Calu3 (cell line): ENCODE data around the gene MARK4. TPM values are rescaled to one million over a fixed set of nuclear protein-coding genes. Genes with fewer than 3 reads are reported as not detected.
"Not testable (repeated sequence)": the region's sequence is repeated elsewhere in the genome, so short reads cannot be mapped to it uniquely, and the experiment has no call there.

Experiments
- BruUV-seq: library from RNA; stranded (reverse); fragments of 400-500 nt; replicated peaks from 2 replicates; lab custom pipeline; 2021; lab: Mats Ljungman, UMichigan
- CTCF ChIA-PET: fragments of 300-600 bp; sonication (Branson Sonifier 250); formaldehyde crosslinking; loops from one replicate; lab custom pipeline; 2022; ENCODE audit warnings: antibody characterized with exemption; lab: Charles Lee
- DNase-seq: peaks from one replicate; pipeline ENCODE4 v3.0.0; 2022
- H3K27ac Mint-ChIP-seq: one replicate; pipeline ENCODE4 v1.8.0; 2022; ENCODE audit warnings: mixed read lengths; ENCODE audit not compliant: unreplicated experiment
- H3K27me3 Mint-ChIP-seq: one replicate; pipeline ENCODE4 v1.8.0; 2022; ENCODE audit warnings: mixed read lengths; ENCODE audit not compliant: unreplicated experiment
- H3K36me3 Mint-ChIP-seq: one replicate; pipeline ENCODE4 v1.8.0; 2022; ENCODE audit warnings: mild to moderate bottlenecking, moderate library complexity, mixed read lengths; ENCODE audit not compliant: insufficient read depth, unreplicated experiment
- H3K4me1 Mint-ChIP-seq: one replicate; pipeline ENCODE4 v1.8.0; 2022; ENCODE audit warnings: mild to moderate bottlenecking, low read depth, mixed read lengths; ENCODE audit not compliant: unreplicated experiment
- H3K4me3 Mint-ChIP-seq: one replicate; pipeline ENCODE4 v1.8.0; 2022; ENCODE audit warnings: mild to moderate bottlenecking, low read depth, moderate library complexity, mixed read lengths; ENCODE audit not compliant: unreplicated experiment
- H3K9me3 Mint-ChIP-seq: one replicate; pipeline ENCODE4 v1.8.0; 2022; ENCODE audit warnings: low read depth, mixed read lengths; ENCODE audit not compliant: unreplicated experiment
- CTCF ChIP-seq: fragments of 200-600 bp; IDR thresholded peaks from one replicate; pipeline ENCODE4 v1.8.0; 2022; ENCODE audit warnings: antibody characterized with exemption; ENCODE audit not compliant: unreplicated experiment
- intact Hi-C: fragments of 100-400 bp; cut with micrococcal nuclease; formaldehyde crosslinking; loops from one replicate; pipeline ENCODE4 v1.10.0; 2022; ENCODE audit not compliant: unreplicated experiment
- total RNA-seq: library from RNA; stranded (reverse); gene quantifications from 2 replicates; pipeline ENCODE4 v1.2.3, GENCODE V29; 2022

Gene MARK4
- total RNA-seq, 1 experiment from 2014 or later, result 45.9 TPM

- no peaks in the 10 kb centered on the region for H3K27me3 Mint-ChIP-seq
- H3K9me3 Mint-ChIP-seq, result no peaks in the 10 kb centered on the region
- H3K36me3 Mint-ChIP-seq, result peaks cover 9% of the 10 kb centered on the region
- no peak overlapping the region for H3K4me3 Mint-ChIP-seq
- DNase-seq, result no peak
- TF ChIP-seq CTCF, result no peak
- no TSS peak for BruUV-seq
- no peaks in the 10 kb centered on the region for H3K4me1 Mint-ChIP-seq
- H3K27ac Mint-ChIP-seq, result no peak overlapping the region
- intact Hi-C loops, result no loop called here
- CTCF ChIA-PET, result no interaction called here
Observed at GRCh38 chr19:45265375-45265774, 14.3 kb downstream of the MARK4 start.

GRCh38 chr19:45267296-45267695, 16.2 kb downstream of the MARK4 start:
- no peaks in the 10 kb centered on the region for H3K9me3 Mint-ChIP-seq
- no peak overlapping the region for H3K27ac Mint-ChIP-seq
- no peaks in the 10 kb centered on the region for H3K27me3 Mint-ChIP-seq
- intact Hi-C loops, result no loop called here
- H3K36me3 Mint-ChIP-seq, result peaks cover 14% of the 10 kb centered on the region
- no peak for DNase-seq
- CTCF ChIA-PET, result interaction anchor here (0.6 kb wide), 1 partner anchor 1810 kb away, joined by 4 read pairs; no protein-coding TSS in a partner anchor
- TF ChIP-seq CTCF, result no peak
- no TSS peak for BruUV-seq
- H3K4me3 Mint-ChIP-seq, result no peak overlapping the region
- H3K4me1 Mint-ChIP-seq, result no peaks in the 10 kb centered on the region

- H3K9me3 Mint-ChIP-seq, BruUV-seq, H3K27me3 Mint-ChIP-seq, CTCF ChIA-PET, intact Hi-C loops, H3K4me3 Mint-ChIP-seq, DNase-seq, H3K4me1 Mint-ChIP-seq, H3K27ac Mint-ChIP-seq: not testable (repeated sequence)
- peaks cover 23% of the 10 kb centered on the region for H3K36me3 Mint-ChIP-seq
Observed at GRCh38 chr19:45269939-45270338, 18.9 kb downstream of the MARK4 start.

- H3K9me3 Mint-ChIP-seq, result no peaks in the 10 kb centered on the region
- CTCF ChIA-PET, result no interaction called here
- TF ChIP-seq CTCF, result no peak
- H3K4me1 Mint-ChIP-seq, result no peaks in the 10 kb centered on the region
- H3K4me3 Mint-ChIP-seq, result no peak overlapping the region
- no peak for DNase-seq
- H3K27me3 Mint-ChIP-seq, result no peaks in the 10 kb centered on the region
- no TSS peak for BruUV-seq
- intact Hi-C loops, result no loop called here
- H3K36me3 Mint-ChIP-seq, result peaks cover 27% of the 10 kb centered on the region
- no peak overlapping the region for H3K27ac Mint-ChIP-seq
Observed at GRCh38 chr19:45271098-45271734, 20.1 kb downstream of the MARK4 start.

- no peaks in the 10 kb centered on the region for H3K4me1 Mint-ChIP-seq
- intact Hi-C loops, result no loop called here
- BruUV-seq, result no TSS peak
- CTCF ChIA-PET, result no interaction called here
- H3K36me3 Mint-ChIP-seq, result peaks cover 30% of the 10 kb centered on the region
- no peak for TF ChIP-seq CTCF
- H3K4me3 Mint-ChIP-seq, result no peak overlapping the region
- no peaks in the 10 kb centered on the region for H3K27me3 Mint-ChIP-seq
- no peak overlapping the region for H3K27ac Mint-ChIP-seq
- no peak for DNase-seq
- no peaks in the 10 kb centered on the region for H3K9me3 Mint-ChIP-seq
Observed at GRCh38 chr19:45271735-45272108, 20.7 kb downstream of the MARK4 start.
